HG02623 (cell line): ENCODE measurements around the gene COBL.

Experiments
- ATAC-seq: cut with Tn5 transposase; IDR thresholded peaks from one replicate; pipeline ENCODE4 v1.9.1; 2021; ENCODE audit warnings: moderate library complexity; ENCODE audit not compliant: unreplicated experiment

Gene COBL

DNA sequence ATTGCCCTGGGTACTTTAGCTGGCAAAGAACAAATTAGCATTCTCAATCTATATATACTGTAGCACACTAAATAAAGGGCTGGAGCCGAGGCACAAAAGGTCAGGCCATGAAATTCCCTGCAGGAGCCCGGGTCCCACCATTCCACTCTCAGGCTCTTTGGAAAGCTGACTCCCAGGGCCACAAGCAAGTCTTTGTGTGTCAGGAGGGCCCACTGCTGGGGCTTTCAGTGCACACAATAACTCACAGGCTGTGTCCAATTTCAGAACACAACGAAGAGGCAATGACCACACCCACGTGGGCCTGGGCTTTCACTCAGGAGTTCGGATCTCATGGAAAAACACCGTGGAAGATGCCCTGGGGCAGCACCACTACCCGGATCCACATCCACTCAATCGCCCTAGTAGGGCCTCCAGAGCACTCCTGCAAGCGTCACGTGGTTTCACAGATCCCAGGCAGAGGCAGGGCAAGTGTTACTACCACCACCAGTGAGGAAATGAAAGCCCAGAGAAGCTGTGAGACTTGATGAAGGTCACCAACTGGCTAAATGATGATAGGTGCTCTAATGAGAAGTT, 60.3 kb downstream of the COBL start:
- ATAC-seq, result no peak

DNA sequence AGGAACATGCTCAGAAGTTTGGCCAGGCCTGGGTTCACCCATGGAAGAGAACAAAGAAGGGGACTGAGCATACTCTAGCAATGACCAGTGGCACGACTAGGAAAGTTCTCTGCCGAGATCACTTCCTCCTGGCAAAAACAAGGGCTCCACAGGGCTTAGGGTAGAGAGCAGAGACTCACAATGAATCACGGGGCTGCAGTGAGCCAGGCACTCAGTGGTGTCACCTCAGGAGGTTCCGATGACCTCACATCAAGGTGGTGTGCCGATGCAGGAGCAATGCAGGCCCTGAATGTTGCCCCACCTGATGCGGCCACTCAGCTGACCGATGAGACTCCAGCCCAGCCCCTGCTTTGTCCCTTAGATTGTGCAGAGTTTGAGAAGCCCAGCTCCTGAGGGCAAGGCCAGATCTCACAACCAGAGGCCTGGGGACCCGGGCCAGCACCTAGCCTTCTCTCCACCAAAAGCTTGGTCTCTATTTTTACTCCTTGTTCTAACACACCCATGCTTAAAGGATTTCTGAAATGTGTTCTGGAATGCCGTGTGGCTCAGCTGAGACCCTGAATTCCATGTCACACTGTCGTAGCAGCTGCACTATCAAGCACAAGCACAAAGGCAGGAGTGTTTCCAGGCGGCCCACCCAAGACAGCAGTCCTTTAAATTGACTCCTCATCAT, 60.9 kb downstream of the COBL start:
- no peak for ATAC-seq

DNA sequence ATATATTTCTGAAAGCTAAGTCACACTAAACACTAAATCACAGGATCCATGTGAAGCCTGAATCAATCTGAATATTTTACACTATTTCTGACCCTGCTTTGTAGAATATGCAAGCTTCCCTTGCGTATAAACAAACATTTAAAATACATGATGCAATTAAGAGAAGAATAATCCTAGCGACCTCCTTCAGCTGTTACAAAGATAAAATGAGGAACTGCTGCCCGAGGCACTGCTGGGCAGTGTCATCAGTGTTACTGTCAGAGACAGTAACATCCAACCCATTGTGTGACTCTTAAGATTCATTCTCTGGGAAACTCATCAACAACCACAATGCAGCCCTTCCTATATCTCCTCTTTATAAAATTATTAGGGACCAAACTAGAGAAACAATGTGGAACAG, 61.6 kb downstream of the COBL start:
- ATAC-seq, result no peak

- no peak for ATAC-seq
These were observed 63.5 kb downstream of the COBL start for GRCh38 chr7:51253157-51253556.

DNA sequence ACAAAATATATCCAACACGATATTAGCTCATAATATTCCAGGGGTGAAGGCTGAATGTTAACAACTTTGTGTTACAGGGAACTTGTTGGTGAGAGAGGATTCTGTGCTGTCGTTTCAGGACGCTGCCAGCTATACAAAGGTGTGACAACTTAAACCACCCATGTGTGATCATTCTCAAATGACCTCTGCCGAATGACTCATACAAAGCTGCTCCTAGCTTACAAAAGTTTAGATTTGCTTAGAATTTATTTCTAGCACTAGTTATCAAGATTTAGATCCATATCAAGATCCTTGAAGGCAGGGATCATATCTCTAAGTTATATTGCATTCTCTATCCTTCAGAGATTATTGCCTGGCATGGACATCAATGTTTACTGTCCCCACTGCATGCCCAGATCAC, 65.3 kb downstream of the COBL start:
- no peak for ATAC-seq

- no peak for ATAC-seq
These were observed 66.1 kb downstream of the COBL start for GRCh38 chr7:51250512-51250911.

DNA sequence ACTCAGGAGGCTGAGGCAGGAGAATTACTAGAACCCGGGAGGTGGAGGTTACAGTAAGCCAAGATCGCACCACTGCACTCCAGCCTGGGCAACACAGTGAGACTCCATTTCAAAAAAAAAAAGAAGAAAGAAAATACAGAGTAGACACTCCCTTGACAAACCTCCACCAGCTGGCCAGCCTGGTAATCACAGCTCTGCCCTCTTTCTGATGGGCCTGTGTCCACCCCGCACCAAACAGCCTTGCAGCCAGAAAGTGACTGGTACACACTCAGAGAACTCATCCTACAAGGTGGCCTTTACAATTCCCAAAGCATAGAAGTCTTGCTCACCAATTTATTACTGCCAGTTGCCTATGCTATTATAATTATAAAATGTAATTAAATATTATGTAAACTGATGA, 66.6 kb downstream of the COBL start:
- no peak for ATAC-seq

DNA sequence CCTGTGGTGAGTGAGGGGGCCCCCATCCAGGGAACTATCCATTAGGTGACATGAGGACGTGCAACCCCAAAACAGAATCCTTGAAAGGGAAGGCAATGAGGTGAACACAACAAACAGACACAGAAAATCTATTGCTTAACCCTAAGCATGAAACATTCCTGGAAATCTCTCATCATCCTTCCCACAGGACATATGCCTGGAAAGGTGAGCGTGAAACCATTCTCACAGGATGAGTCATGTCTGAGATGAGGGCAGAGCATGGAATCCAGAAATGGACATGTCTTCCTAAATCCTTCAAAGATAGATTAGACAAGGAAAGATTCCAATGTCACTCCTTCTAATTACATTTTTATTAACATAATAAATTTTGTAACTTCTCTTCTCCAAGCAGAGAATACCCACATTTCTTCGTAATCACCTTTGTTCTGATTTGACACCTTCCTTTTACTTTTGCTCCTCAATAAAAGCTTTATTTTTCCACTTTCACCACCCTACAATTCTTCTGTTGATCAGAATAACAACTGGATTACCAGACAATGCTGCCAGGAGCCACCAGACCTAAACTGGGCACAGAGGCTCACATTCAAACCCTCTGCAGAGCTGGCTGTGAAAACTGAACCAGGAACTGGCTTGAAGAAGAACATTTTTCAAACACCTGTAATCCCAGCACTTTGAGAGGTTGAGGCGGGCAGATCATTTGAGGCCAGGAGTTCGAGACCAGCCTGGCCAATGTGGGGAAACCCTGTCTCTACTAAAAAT, 67.2 kb downstream of the COBL start:
- no peak for ATAC-seq

DNA sequence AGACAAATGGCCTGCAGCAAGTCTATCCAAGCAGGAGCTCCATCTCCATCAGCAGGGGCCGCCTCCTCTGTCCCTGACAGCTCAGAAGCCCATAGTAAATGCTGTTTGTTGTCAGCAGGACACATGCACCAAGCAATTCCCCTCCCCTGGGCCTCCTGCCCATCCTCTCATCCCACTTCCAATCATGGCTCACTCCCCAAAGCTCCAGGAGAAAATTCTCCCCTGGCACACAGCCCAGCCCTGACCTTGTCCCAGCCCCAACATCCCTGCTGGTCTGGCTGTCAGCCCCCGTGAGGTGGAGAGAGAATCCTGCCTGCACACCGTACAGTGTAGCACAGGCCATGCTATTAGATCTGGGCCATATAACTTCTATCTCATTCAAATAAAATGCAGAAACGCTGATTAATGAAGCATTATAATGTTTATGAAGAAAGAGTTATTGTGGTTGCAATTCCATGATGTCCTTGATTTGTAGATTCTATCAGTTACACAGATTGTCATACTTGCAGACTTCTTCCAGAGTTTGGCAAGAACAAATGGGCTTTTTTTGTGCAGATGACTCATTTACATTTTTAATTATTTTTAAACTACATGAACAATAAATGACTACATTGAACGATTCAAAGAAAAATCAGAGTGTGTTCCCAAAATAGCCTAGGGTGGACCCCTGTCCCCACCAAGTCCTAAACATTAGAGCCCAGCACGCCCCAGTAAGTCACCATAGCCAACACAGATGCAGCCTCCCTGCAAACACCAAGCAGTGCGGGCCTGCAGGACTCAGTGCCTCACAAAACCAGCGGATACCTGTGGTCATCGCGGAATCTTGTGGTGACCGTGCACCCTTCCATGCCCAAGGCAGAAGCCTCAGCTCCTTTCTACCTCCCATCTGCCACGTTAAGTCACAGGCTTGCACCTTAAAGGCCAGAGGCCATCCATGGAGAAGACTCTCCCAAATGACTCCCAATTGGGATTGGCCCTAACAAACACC, 70.1 kb downstream of the COBL start:
- no peak for ATAC-seq

DNA sequence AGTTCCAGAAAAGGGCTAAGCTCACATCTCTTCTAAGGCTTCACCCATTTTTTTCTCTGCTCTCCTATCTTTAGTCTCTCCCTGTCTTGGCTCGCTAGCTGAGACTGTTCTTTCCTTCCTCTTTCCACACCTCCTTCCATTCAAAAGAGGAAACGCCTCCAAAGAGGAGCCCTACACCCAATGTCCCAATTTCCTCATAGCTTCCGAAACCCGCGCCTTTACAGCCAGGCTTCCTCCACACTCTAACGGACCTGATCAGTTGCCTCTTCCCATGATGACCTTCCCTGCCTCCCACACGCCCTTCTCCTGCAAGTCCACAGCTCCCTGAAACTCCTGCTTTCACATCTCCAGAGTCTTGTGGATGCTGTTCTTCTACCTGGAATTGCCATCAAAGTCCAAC, 71.7 kb downstream of the COBL start:
- no peak for ATAC-seq

GRCh38 chr7:51244053-51244452, 72.6 kb downstream of the COBL start:
- no peak for ATAC-seq

GRCh38 chr7:51243631-51244030, 73.0 kb downstream of the COBL start:
- no peak for ATAC-seq

DNA sequence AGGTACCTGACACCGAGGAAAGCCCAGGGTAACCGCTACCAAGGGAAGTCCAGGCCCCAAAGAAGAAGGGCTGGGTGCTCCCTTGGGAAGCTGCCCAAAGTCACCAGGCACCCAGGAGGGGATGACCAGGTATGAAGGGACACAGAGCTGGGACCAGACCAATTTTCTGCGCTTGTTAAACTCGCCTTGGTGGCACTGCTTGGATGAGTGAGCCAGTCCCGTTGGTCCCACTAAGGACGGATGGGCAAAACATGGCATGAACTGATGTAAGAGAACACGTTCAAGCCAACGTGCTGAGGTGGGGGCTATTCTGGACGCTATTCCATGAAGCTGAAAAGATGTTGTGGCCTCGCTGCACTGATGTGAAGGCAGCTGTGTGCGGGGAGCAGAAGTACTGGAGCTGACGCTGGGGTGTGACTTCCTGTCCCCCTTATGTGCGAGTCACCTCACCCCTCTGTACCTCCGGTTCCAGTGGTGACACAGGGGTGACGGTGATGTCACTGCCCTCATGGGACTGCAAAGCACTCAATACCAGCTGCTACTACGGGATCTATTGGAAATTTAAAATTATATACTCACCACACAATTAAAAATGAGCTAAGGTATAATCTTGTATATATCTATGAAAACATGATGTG, 73.6 kb downstream of the COBL start:
- no peak for ATAC-seq

DNA sequence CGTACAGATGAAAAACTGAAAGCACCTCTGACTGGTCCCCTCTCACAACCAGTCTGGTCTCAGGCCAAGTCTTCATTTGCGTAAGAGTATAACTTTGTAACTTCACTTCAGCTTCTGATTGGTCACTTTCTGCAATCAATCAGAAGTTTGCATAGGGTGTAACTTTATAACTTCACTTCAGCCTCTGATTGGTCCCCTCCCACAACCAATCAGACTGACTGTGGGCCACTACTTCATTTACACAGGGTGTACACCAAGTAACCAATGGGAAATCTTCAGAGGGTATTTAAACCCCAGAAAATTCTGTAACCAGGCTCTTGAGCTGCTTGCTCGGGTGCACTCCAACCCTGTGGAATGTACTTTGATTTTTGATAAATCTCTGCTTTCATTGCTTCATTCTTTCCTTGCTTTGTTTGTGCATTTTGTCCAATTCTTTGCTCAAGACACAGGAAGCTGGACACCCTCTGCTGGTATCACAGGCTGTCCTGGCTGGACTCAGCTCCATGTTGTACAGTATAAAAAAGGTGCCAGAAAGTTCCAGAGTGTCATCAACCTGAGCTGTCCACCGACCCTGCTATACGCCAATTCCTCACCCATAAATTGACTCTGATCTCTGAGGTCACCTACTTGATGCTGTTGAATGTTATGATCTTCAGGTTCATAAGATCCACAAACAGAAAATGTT, 74.5 kb downstream of the COBL start:
- ATAC-seq, result no peak

DNA sequence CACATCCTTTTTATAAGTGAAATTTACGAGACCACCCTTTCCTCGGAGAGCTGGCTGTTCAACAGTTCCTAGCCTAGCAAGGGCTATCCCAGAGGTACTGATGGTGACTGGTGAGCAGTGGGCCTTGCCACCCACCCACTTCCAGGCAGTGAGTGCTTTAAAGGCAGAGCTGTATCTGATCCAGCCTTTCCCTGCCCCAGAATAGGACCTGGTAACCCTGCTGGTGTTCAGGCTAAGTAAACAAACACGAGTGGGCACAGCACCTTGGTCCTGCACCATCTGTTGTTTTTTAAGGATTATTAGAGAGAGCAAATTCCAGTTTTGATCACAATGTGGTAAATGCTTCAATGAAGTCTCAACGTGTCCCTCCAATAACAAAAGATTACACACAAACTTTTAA, 75.7 kb downstream of the COBL start:
- ATAC-seq, result no peak

DNA sequence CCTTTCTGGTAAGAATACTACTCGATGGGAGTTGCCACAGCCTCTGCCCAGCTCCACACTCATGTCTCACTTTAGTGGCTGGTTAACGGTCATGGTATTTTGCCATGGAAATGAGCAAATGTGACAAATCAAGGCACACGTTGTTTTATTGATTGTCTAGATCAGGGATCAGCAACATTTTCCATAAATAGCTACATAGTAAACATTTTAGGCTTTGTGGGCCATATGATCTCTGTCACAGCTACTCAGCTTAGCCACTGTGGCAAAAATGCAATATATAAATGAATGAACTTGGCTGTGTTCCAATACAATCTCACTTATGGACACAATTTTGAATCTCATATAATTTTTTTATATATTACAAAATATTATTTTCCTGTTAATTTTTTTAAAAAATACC, 76.9 kb downstream of the COBL start:
- ATAC-seq, result no peak

- no peak for ATAC-seq
These were observed 77.6 kb downstream of the COBL start for GRCh38 chr7:51238981-51239495.

DNA sequence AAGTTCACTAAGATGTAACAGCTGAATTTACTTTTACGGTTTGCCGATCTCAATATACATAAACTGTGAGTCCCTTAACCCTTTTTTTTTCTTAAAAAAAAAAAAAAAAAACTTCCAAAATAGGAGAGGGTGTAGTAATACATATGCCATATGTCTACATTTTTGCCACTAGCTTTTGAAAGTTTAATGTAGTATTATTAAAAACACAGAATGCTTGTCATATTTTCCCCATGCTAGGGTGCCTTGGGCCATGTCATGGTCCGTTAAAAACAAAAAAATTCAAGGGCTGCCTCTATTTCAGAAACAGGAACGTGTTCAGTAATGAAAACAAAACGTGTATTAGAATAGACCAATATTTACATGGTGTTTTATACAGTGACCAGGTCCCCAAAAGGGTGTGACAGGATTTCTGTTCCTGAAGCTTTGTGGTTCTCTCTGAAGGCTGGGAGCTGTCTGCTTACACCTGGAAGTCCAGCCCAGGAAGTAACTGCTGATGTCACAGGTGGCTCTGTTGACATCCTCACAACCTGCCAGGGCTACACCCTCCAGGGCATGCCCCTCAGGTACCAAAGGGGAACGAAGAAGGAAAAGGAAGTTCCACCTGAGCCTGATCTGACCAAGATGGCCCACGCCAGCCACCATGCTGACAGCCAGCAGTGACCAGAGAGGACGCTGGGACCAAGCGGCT, 79.0 kb downstream of the COBL start:
- ATAC-seq, result no peak

- ATAC-seq, result no peak
These were observed 80.0 kb downstream of the COBL start for GRCh38 chr7:51236470-51237132.
